Measurements from ENCODE around the gene SLC4A8. TPM values are rescaled to one million over a fixed set of nuclear protein-coding genes. Genes with fewer than 3 reads are reported as not detected.

Gene SLC4A8
- 18.0 and 26.3 TPM in 2 replicates for total RNA-seq (2021)
- long read RNA-seq, transcript SLC4A8-201 (22 exons, 3,834 nt) = major isoform, 8 of 87 reads
- long read RNA-seq, partial matches to known transcripts = 49 of 87 reads
- long read RNA-seq, other reads (novel, unspliced or antisense) = 30 of 87 reads

- DNase-seq = peak; percentile 99
- Histone ChIP-seq H2AK5ac (ENCODE audit: insufficient read length, low read length) (no peak within 1 kb of the TSS), H2BK5ac (ENCODE audit: insufficient read length, low read length) (no peak within 1 kb of the TSS), H3K4me2 (ENCODE audit: insufficient read depth, insufficient read length, low read length) (peak within 1 kb of the TSS; percentile 65), H3K4me1 (ENCODE audit: insufficient read depth, low read length) (no peaks in the 10 kb centered on the region), H3K27me3 (ENCODE audit: insufficient read depth, low read length) (no peaks in the 10 kb centered on the region), H4K20me1 (ENCODE audit: control insufficient read depth, insufficient read depth, insufficient read length) (no peaks in the 10 kb centered on the region), H3K79me1 (ENCODE audit: insufficient read depth, low read depth, low read length, poor library complexity, severe bottlenecking) (no peaks in the 10 kb centered on the region), H3K56ac (ENCODE audit: insufficient read length, low read depth, low read length) (no peak within 1 kb of the TSS), H3K9ac (ENCODE audit: extremely low read depth, insufficient read length, low read length) (no peak within 1 kb of the TSS), H2AFZ (ENCODE audit: low read length) (no peak within 1 kb of the TSS), H3K23me2 (ENCODE audit: insufficient read length, low read depth, low read length, poor library complexity, severe bottlenecking) (peaks cover 7% of the 10 kb centered on the region), H4K91ac (ENCODE audit: insufficient read length, low read depth, low read length) (no peak within 1 kb of the TSS), H2BK12ac (ENCODE audit: insufficient read length, low read depth, low read length) (no peak within 1 kb of the TSS), H3T11ph (ENCODE audit: low read length) (no peak within 1 kb of the TSS), H3K9me3 (ENCODE audit: control insufficient read depth, low read depth, low read length) (no peaks in the 10 kb centered on the region), H3K18ac (ENCODE audit: insufficient read length, low read depth, low read length) (no peak within 1 kb of the TSS), H2BK120ac (ENCODE audit: low read depth, low read length, poor library complexity, severe bottlenecking) (no peak within 1 kb of the TSS), H4K5ac (ENCODE audit: insufficient read length, low read depth, low read length) (no peak within 1 kb of the TSS), H3K23ac (ENCODE audit: insufficient read length, low read depth, low read length) (no peak within 1 kb of the TSS), H3K4ac (ENCODE audit: low read depth, low read length) (no peak within 1 kb of the TSS), H2BK15ac (ENCODE audit: low read depth, low read length) (no peak within 1 kb of the TSS), H3K27ac (ENCODE audit: insufficient read length, low read depth, low read length) (no peak within 1 kb of the TSS), H4K8ac (replicated peaks; ENCODE audit: insufficient read length, low read depth, low read length) (no peak within 1 kb of the TSS), H3K14ac (ENCODE audit: insufficient read depth, low read length) (peak within 1 kb of the TSS; percentile 29; the same call in 1 of the 2 replicates), H2BK20ac (ENCODE audit: low read depth, low read length, poor library complexity, severe bottlenecking) (no peak within 1 kb of the TSS), H3K79me2 (ENCODE audit: insufficient read depth, low read length) (no peaks in the 10 kb centered on the region)
- peak within 1 kb of the TSS; percentile 80 to 85 for H3K4me3 Mint-ChIP-seq
- H3K36me3 Mint-ChIP-seq (ENCODE audit: insufficient read depth in 1 of 3, low read depth in 3 of 3) = peaks cover 0 to 2% (median 0%) of the 10 kb centered on the region in 3 experiments; a peak in 3 of 7 replicates
- peaks cover 41 to 46% of the 10 kb centered on the region in 2 experiments for H3K4me1 Mint-ChIP-seq
- no peaks in the 10 kb centered on the region for H3K9me3 Mint-ChIP-seq
- H3K27ac Mint-ChIP-seq = peak within 1 kb of the TSS in 2 of 3 experiments; percentile 74 to 85; a peak in 4 of 7 replicates
- peak; percentile 97 for TF ChIP-seq CTCF (conservative IDR thresholded peaks at IDR 0.05)
- WGBS (ENCODE audit: extremely low coverage, insufficient read length, low lambda C conversion rate) = no CpG with 5 or more reads among the region's 73 CpGs
- peaks cover 3% of the 10 kb centered on the region; the same call in 1 of the 2 replicates for H3K27me3 Mint-ChIP-seq (ENCODE audit: low read depth)
Measured at GRCh38 chr12:51424662-51425539, at the start of gene SLC4A8. TSS of gene SLC4A8 (plus strand) at chr12:51424831. CDS start at chr12:51424988, 157 bp downstream.

Measured in H9 (cell line).